Limb (tissue), 2 donors: ENCODE data around the gene COG1.

Experiments used
- DNase-seq, 2 donors: peaks; one replicate each; pipeline ENCODE4 v3.0.0-alpha.2; 2016; ENCODE audit errors: extremely low spot score in 2 of 2

Gene COG1

GRCh38 chr17:73197161-73197560 is 4.3 kb downstream of the COG1 start:
- DNase-seq, result no peak

GRCh38 chr17:73198201-73198929 is 5.5 kb downstream of the COG1 start:
- DNase-seq, result no peak

- no peak for DNase-seq
These were observed 6.0 kb downstream of the COG1 start for GRCh38 chr17:73198930-73199260.

- no peak for DNase-seq
These were observed 7.0 kb downstream of the COG1 start for GRCh38 chr17:73199751-73200317.

GRCh38 chr17:73200476-73200875 is 7.6 kb downstream of the COG1 start:
- DNase-seq, result no peak

- DNase-seq, result no peak
These were observed 8.6 kb downstream of the COG1 start for GRCh38 chr17:73201215-73202069.

GRCh38 chr17:73203135-73203787 is 10.4 kb downstream of the COG1 start:
- no peak for DNase-seq

GRCh38 chr17:73203788-73204479 is 11.1 kb downstream of the COG1 start:
- DNase-seq, result no peak

GRCh38 chr17:73205459-73205961 is 12.7 kb downstream of the COG1 start:
- no peak for DNase-seq

GRCh38 chr17:73208139-73208827 is 15.4 kb downstream of the COG1 start:
- no peak for DNase-seq

GRCh38 chr17:73209436-73209835 is 16.6 kb downstream of the COG1 start:
- no peak for DNase-seq

GRCh38 chr17:73210002-73210678 is 17.3 kb downstream of the COG1 start:
- DNase-seq, result no peak

GRCh38 chr17:73211745-73212144 is 18.9 kb downstream of the COG1 start:
- DNase-seq, result no peak

- no peak for DNase-seq
These were observed 21.2 kb downstream of the COG1 start for GRCh38 chr17:73214008-73214407.

GRCh38 chr17:73214851-73215250 is 22.0 kb downstream of the COG1 start:
- DNase-seq, result no peak

- no peak for DNase-seq
These were observed 22.6 kb downstream of the COG1 start for GRCh38 chr17:73215447-73215846.

- no peak for DNase-seq
These were observed 30.9 kb downstream of the COG1 start for GRCh38 chr17:73223626-73224230.

- DNase-seq, result no peak
These were observed 31.4 kb downstream of the COG1 start for GRCh38 chr17:73224237-73224636.

- DNase-seq, result no peak
These were observed 31.9 kb downstream of the COG1 start for GRCh38 chr17:73224663-73225305.
